GM12892 (cell line): Measurements from ENCODE around the gene UBE2U.

Experiments used
- POLR2A ChIP-seq: IDR thresholded peaks from 2 replicates; pipeline ENCODE4 v1.6.1; 2011; ENCODE audit warnings: low read depth, low read length, control low read depth
- POLR2AphosphoS5 ChIP-seq: IDR thresholded peaks from 2 replicates; pipeline ENCODE4 v1.6.1; 2011; ENCODE audit warnings: low read depth, low read length, control low read depth

DNA sequence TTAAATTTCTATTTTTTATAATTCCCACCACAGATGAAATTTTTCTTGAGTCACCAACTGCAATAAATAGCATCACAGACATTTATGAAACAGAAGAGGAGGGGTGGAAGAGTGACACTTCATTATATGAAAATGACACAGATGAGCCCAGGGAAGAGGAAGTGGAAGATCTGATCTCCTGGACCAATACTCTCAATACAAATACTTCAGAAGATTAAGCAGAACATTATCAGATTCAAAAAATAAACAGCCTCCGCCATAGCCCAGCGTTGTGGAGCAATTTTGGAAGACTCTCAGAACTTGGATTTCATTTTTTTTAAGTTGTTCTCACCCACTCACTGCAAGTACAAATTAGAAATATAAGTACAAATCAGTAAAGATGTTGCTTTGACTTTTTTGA lies 63.6 kb downstream of the UBE2U start:
- TF ChIP-seq POLR2A (no peak), POLR2AphosphoS5 (no peak)
